Measurements from ENCODE around the gene NUPR1.
"Not testable (repeated sequence)": the region's sequence is repeated elsewhere in the genome, so short reads cannot be mapped to it uniquely, and the experiment has no call there.

DNA sequence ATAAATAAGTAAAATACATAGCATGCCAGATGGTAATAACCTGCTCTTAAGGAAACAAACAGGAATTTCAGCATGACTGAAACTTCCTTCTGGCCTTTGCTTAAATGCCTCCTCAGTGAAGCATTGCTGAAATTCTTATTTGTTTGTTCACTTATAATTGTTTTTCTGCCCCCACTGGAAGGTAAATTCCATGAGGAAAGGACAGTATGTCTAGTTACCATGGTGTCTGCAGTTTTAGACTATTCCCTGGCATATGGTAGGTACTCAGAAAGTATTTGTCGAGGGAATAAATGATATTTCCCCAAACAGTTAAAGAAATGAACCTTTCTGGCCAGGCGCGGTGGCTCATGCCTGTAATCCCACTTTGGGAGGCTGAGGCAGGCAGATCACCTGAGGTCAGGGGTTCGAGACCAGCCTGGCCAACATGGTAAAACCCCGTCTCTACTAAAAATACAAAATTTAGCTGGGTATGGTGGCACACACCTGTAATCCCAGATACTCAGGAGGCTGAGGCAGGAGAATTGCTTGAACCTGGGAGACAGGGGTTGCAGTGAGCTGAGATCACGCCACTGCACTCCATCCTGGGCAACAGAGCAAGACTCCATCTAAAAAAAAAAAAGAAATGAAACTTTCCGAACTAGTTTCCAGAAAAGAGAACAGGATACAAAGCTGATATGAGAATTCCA lies 11.5 kb downstream of the NUPR1 start:
- TF ChIP-seq CTCF, EP300, POLR2AphosphoS5, POLR2A (IDR thresholded peaks at IDR 0.05): not testable (repeated sequence)

Measured in stomach (tissue), 4 donors.